Progenitor cell of endocrine pancreas (in vitro differentiated cells): Measurements from ENCODE around the gene TP53. TPM values are rescaled to one million over a fixed set of nuclear protein-coding genes. Genes with fewer than 3 reads are reported as not detected.
A peak's percentile ranks its signal among the peaks of the same experiment; 100 is the strongest.

Experiments
- DNase-seq: peaks from one replicate; pipeline ENCODE4 v3.0.0; 2021; ENCODE audit warnings: low spot score; ENCODE audit not compliant: unreplicated experiment
- H3K27ac Mint-ChIP-seq: 2 replicates; pipeline ENCODE4 v1.8.0; 2021; ENCODE audit warnings: mild to moderate bottlenecking, moderate library complexity, mixed read lengths
- H3K27me3 Mint-ChIP-seq: 2 replicates; pipeline ENCODE4 v1.8.0; 2021; ENCODE audit warnings: mixed read lengths
- H3K36me3 Mint-ChIP-seq: 2 replicates; pipeline ENCODE4 v1.8.0; 2022; ENCODE audit warnings: mixed read lengths; ENCODE audit not compliant: insufficient read depth
- H3K4me1 Mint-ChIP-seq: 2 replicates; pipeline ENCODE4 v1.8.0; 2021; ENCODE audit warnings: low read depth, mixed read lengths
- H3K4me3 Mint-ChIP-seq: 2 replicates; pipeline ENCODE4 v1.8.0; 2021; ENCODE audit warnings: low read depth, mild to moderate bottlenecking, moderate library complexity, mixed read lengths
- H3K9me3 Mint-ChIP-seq: 2 replicates; pipeline ENCODE4 v1.8.0; 2021; ENCODE audit warnings: low read depth, mixed read lengths
- CTCF ChIP-seq: fragments of 200-600 bp; sonication (generic); IDR thresholded peaks from one replicate; pipeline ENCODE4 v1.5.0; 2021; ENCODE audit warnings: antibody characterized with exemption, mild to moderate bottlenecking; ENCODE audit not compliant: unreplicated experiment
- total RNA-seq: library from RNA; stranded (reverse); gene quantifications from 2 replicates; pipeline ENCODE4 v1.2.1, GENCODE V29; 2021

The TP53 gene
- total RNA-seq, 1 donor from 2014 or later: 121 TPM

DNA sequence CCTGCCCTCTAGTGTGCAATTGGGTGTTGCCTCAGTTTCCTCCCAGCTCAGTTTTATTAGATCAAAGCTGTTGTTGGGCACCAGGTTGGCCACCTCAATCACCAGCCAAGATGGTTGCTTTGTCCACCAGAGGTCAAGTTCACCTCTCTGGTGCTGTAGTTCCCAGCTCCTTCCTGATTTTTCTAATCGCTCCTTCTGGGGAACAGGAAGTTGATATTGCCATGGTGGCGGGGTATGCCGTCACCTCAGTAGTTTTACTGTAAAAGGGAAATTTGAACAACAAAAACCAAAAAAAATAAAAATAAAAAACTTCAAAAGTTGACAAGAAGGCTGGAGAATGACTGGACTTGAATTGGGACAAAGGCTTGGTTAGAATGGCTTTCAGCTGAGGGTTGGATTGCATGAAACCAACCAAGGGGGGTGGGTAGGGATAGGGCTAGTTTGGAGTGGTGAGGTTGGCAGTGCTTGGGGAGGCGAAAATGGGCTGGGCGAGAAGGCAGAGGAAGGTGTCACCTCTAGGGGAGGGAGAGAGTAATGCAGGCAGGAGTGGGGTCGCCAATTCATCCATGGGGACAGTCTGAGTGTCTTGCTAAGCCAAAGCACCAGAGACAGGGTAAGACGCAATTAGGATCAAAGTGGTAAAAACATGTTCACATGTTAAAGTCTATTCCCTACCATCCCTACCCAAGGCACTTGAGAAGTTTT is 23.9 kb upstream of the TP53 start:
- no peak overlapping the region for H3K27ac Mint-ChIP-seq
- no peaks in the 10 kb centered on the region for H3K9me3 Mint-ChIP-seq
- peaks cover 23% of the 10 kb centered on the region for H3K27me3 Mint-ChIP-seq
- peaks cover 13% of the 10 kb centered on the region for H3K36me3 Mint-ChIP-seq
- DNase-seq: no peak
- peak; percentile 31 for TF ChIP-seq CTCF
- H3K4me1 Mint-ChIP-seq: peaks cover 14% of the 10 kb centered on the region
- H3K4me3 Mint-ChIP-seq: no peak overlapping the region

DNA sequence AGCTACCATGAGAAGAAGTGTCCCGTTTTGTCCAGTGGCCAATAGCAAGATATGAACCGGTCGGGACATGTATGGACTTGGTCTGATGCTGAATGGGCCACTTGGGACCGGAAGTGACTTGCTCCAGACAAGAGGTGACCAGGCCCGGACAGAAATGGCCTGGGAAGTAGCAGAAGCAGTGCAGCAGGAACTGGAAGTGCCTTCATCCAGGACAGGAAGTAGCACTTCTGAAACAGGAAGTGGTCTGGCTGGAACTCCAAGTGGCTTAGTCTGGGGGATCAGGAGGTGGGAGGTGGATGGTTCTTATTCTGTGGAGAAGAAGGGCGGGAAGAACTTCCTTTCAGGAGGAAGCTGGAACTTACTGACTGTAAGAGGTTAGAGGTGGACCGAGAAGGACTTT is 23.0 kb upstream of the TP53 start:
- H3K4me3 Mint-ChIP-seq: no peak overlapping the region
- H3K4me1 Mint-ChIP-seq: peaks cover 14% of the 10 kb centered on the region
- peaks cover 13% of the 10 kb centered on the region for H3K36me3 Mint-ChIP-seq
- no peak for TF ChIP-seq CTCF
- no peak overlapping the region for H3K27ac Mint-ChIP-seq
- H3K27me3 Mint-ChIP-seq: peaks cover 27% of the 10 kb centered on the region
- no peak for DNase-seq
- no peaks in the 10 kb centered on the region for H3K9me3 Mint-ChIP-seq

- H3K27ac Mint-ChIP-seq: no peak overlapping the region
- TF ChIP-seq CTCF: no peak
- no peak for DNase-seq
- peaks cover 27% of the 10 kb centered on the region for H3K27me3 Mint-ChIP-seq
- peaks cover 21% of the 10 kb centered on the region for H3K4me1 Mint-ChIP-seq
- no peaks in the 10 kb centered on the region for H3K9me3 Mint-ChIP-seq
- peaks cover 13% of the 10 kb centered on the region for H3K36me3 Mint-ChIP-seq
- H3K4me3 Mint-ChIP-seq: no peak overlapping the region
Measured at GRCh38 chr17:7709031-7709430, 21.7 kb upstream of the TP53 start.

GRCh38 chr17:7707858-7708750 is 20.8 kb upstream of the TP53 start:
- Mint-ChIP-seq H3K36me3 (peaks cover 13% of the 10 kb centered on the region), H3K4me1 (peaks cover 28% of the 10 kb centered on the region), H3K9me3 (no peaks in the 10 kb centered on the region), H3K27me3 (peaks cover 19% of the 10 kb centered on the region), H3K27ac (no peak overlapping the region), H3K4me3 (no peak overlapping the region)
- TF ChIP-seq CTCF: no peak
- DNase-seq: no peak

- Mint-ChIP-seq H3K4me3 (no peak overlapping the region), H3K36me3 (peaks cover 13% of the 10 kb centered on the region), H3K4me1 (peaks cover 28% of the 10 kb centered on the region), H3K27me3 (peaks cover 14% of the 10 kb centered on the region), H3K27ac (no peak overlapping the region), H3K9me3 (no peaks in the 10 kb centered on the region)
- DNase-seq: no peak
- TF ChIP-seq CTCF: no peak
Measured at GRCh38 chr17:7707446-7707845, 20.2 kb upstream of the TP53 start.
